Type B pancreatic cell (in vitro differentiated cells): ENCODE measurements around the gene C1orf232. TPM values are rescaled to one million over a fixed set of nuclear protein-coding genes. Genes with fewer than 3 reads are reported as not detected.

ENCODE experiments used
- DNase-seq: peaks from one replicate; pipeline ENCODE4 v3.0.0; 2021; ENCODE audit warnings: mixed read lengths; ENCODE audit not compliant: unreplicated experiment; ENCODE audit errors: extremely low spot score
- H3K27ac Mint-ChIP-seq: 2 replicates; pipeline ENCODE4 v1.8.0; 2021; ENCODE audit warnings: mild to moderate bottlenecking, mixed read lengths
- H3K27me3 Mint-ChIP-seq: 2 replicates; pipeline ENCODE4 v1.8.0; 2021; ENCODE audit warnings: mixed read lengths
- H3K36me3 Mint-ChIP-seq: 2 replicates; pipeline ENCODE4 v1.8.0; 2021; ENCODE audit warnings: mixed read lengths
- H3K4me1 Mint-ChIP-seq: one replicate; pipeline ENCODE4 v1.8.0; 2021; ENCODE audit warnings: mixed read lengths; ENCODE audit not compliant: unreplicated experiment
- H3K4me3 Mint-ChIP-seq: 2 replicates; pipeline ENCODE4 v1.8.0; 2021; ENCODE audit warnings: mild to moderate bottlenecking, mixed read lengths
- H3K9me3 Mint-ChIP-seq: 2 replicates; pipeline ENCODE4 v1.8.0; 2021; ENCODE audit warnings: mixed read lengths
- total RNA-seq: library from RNA; stranded (reverse); gene quantifications from 2 replicates; pipeline ENCODE4 v1.2.1, GENCODE V29; 2021; ENCODE audit warnings: low replicate concordance
- TF ChIP-seq, protein P1 (sequence below): fragments of 200-600 bp; sonication (generic); conservative IDR thresholded peaks from 2 replicates; pipeline ENCODE4 v1.5.0; 2021; ENCODE audit warnings: antibody characterized with exemption, mild to moderate bottlenecking

The C1orf232 gene
- total RNA-seq, 1 donor from 2014 or later: 1.0 TPM

DNA sequence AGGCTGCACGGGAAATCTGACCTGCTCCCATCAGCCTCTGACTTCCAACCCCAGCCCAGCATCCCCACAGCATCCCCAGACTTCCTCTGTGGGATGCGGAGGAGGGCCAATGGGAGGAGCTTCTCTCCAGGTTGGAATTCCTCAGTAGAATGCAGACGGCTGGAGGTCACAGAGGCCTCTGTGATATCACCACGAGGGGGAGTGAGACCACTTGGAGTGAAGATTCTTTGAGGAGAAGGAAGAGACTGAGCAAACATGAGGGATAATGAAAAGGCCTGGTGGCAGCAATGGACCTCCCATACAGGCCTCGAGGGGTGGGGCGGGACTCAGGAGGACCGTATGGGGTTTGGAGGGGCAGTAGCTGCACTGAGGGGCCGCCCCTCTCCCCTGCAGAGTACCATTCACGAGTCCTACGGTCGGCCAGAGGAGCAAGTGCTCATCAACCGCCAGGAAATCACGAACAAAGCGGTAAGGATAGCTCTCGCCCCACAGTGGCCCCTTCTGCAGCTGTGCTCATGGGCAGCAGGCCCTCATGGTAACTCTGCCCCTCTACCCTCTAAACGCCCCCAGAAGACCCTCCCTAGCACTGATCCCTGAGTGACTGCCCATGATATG is 21.7 kb upstream of the C1orf232 start, which contains the start of gene CATSPER4:
Gene CATSPER4, plus strand, starts transcription at position 230 of the 615 bp plus-strand sequence. Its CDS starts 26 bp downstream, at position 256.
- Mint-ChIP-seq H3K27ac (peak within 1 kb of the TSS; percentile 21), H3K4me3 (no peak within 1 kb of the TSS), H3K27me3 (no peaks in the 10 kb centered on the region), H3K36me3 (peaks cover 3% of the 10 kb centered on the region), H3K9me3 (no peaks in the 10 kb centered on the region), H3K4me1 (no peaks in the 10 kb centered on the region)
- no peak for DNase-seq
- TF ChIP-seq, protein P1, sequence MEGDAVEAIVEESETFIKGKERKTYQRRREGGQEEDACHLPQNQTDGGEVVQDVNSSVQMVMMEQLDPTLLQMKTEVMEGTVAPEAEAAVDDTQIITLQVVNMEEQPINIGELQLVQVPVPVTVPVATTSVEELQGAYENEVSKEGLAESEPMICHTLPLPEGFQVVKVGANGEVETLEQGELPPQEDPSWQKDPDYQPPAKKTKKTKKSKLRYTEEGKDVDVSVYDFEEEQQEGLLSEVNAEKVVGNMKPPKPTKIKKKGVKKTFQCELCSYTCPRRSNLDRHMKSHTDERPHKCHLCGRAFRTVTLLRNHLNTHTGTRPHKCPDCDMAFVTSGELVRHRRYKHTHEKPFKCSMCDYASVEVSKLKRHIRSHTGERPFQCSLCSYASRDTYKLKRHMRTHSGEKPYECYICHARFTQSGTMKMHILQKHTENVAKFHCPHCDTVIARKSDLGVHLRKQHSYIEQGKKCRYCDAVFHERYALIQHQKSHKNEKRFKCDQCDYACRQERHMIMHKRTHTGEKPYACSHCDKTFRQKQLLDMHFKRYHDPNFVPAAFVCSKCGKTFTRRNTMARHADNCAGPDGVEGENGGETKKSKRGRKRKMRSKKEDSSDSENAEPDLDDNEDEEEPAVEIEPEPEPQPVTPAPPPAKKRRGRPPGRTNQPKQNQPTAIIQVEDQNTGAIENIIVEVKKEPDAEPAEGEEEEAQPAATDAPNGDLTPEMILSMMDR: peak; percentile 50

DNA sequence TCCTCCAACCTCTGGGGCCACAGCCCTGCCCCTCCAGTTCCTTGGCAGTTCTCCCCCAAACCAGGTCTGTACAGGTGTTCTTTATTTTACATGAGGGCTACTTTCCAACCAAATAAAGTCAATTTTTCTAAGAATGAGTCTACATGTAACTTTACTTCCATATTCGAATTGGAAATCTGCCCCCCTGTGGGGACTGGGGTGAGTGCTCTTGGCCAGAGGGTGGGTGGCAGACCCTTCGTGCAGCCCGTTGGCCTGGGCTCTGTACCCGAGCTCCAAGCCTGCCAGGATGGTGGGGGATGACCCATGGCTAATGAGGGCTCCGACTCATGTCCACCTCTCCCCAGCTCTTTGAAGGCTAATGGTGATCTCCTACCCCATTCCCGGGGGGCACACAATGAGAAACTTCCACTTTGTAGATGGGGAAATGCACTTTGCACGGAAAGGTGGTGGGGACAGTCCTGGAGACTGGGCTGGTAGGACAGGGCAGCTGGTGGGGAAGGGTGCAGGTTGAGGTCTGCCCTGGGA is 21.1 kb upstream of the C1orf232 start:
- TF ChIP-seq, protein P1: peak; percentile 27
- no peaks in the 10 kb centered on the region for H3K9me3 Mint-ChIP-seq
- H3K36me3 Mint-ChIP-seq: peaks cover 3% of the 10 kb centered on the region
- no peak overlapping the region for H3K4me3 Mint-ChIP-seq
- H3K27ac Mint-ChIP-seq: no peak overlapping the region
- no peak for DNase-seq
- H3K27me3 Mint-ChIP-seq: no peaks in the 10 kb centered on the region
- H3K4me1 Mint-ChIP-seq: no peaks in the 10 kb centered on the region

DNA sequence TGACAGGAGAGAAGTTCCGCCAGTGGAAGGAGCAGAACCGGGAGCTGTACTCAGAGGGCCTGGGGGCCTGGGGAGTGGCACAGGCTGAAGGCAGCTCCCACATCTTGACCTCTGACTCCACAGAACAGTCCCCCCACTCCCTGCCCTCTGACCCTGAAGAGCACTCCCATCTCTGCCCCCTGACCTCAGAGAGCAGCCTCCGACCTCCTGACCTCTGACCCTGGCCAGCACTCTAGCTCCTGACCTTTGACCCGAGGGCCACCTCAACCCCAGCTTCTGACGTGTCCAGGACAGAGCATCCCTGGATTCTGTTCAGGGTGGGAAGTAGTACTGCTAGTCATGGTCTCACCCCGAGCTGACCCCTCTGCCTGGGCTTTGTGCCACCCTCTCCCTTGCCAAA is 20.6 kb upstream of the C1orf232 start:
- H3K27ac Mint-ChIP-seq: no peak overlapping the region

DNA sequence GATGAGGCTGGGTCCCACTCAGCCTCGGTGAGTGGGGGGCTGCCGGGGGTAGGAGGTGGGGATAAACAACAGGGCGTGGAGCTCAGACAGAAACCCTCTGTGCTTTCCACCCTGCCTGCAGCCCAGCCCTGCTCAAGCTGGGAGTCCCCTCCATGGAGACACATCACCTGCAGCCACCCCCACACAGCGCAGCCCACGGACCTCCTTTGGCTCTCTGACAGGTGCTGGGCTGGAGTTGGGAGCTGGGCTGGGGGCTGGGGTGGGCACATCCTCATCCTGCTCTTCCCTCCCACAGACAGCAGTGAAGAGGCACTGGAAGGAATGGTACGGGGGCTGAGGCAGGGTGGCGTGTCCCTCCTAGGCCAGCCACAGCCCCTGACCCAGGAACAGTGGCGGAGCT is 19.7 kb upstream of the C1orf232 start:
- Mint-ChIP-seq H3K27me3 (no peaks in the 10 kb centered on the region), H3K4me1 (no peaks in the 10 kb centered on the region), H3K4me3 (no peak overlapping the region), H3K36me3 (peaks cover 3% of the 10 kb centered on the region), H3K9me3 (no peaks in the 10 kb centered on the region), H3K27ac (no peak overlapping the region)
- TF ChIP-seq, protein P1: no peak
- no peak for DNase-seq

More for the DNA sequence above, 20.6 kb upstream of the C1orf232 start:
- Mint-ChIP-seq H3K36me3 (peaks cover 3% of the 10 kb centered on the region), H3K4me1 (no peaks in the 10 kb centered on the region), H3K4me3 (no peak overlapping the region), H3K9me3 (no peaks in the 10 kb centered on the region), H3K27me3 (no peaks in the 10 kb centered on the region)
- DNase-seq: no peak
- TF ChIP-seq, protein P1: no peak

DNA sequence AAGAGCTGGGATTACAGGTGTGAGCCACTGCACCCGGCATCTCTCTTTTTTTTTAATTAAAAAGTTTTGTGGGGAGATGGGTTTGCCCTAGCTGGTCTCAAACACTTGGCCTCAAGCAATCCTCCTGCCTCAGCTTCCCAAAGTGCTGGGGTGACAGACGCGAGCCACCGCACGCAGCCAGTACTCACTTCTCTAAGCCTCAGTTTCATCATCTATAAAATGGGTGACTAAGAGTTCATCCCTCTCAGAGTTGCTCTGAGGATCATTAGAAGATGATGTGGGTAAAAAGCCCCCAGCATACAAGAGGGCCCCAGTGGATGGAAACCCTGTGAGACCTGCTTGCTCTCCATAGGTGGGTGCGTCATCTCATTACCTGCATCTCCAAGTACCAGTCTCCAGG is 19.1 kb upstream of the C1orf232 start:
- no peaks in the 10 kb centered on the region for H3K4me1 Mint-ChIP-seq
- no peaks in the 10 kb centered on the region for H3K9me3 Mint-ChIP-seq
- DNase-seq: no peak
- H3K4me3 Mint-ChIP-seq: no peak overlapping the region
- H3K27ac Mint-ChIP-seq: no peak overlapping the region
- TF ChIP-seq, protein P1: no peak
- H3K36me3 Mint-ChIP-seq: peaks cover 3% of the 10 kb centered on the region
- H3K27me3 Mint-ChIP-seq: no peaks in the 10 kb centered on the region
